Measurements from ENCODE around the gene CPT2.

DNA sequence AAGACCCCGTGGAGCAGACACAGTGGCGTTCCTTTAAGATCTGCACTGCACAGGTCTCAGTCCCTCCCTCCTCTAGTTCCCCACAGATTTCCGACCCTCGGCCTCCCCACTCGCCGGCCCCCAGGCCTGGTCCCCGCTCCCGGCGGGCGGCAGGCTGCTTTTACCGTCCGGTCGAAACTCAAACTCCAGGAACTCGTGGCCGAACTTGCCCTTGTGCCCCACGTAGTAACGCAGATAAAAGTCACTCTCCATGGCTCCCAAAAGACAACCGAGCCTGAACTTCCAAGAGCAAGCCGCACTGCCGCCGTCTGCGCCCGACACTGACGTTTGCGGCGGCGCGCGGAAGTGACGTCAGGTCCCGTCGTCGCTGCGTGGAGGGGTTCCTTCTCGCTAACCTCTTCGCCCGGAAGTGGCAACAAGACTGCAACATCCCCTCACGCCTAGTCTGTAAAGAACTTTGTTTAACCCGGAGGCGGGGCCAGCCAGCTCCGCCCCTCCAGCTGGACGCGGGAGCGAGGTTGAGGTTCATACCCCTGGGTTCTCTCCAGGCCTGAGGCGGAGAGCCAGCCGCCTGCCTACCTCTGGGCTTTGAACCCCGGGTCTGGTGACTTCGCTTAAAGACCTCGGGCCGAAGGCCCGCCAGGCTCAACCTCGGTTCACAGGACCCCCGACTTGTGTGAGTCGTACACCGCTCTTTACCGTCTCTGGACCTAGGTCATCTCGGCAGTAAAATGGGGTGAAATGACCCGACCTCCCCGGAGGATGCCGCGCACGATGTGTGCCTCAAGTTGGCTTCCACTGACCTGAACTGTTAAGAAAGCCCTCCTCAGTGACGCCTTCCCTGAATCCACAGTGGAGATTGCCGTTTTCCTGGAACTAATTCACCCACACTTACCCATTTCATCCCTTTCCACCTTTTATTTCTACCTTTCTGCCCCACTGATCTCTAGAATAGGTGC is 41.9 kb downstream of the CPT2 start, which contains the start of gene MAGOH:
- TF ChIP-seq, protein P1, sequence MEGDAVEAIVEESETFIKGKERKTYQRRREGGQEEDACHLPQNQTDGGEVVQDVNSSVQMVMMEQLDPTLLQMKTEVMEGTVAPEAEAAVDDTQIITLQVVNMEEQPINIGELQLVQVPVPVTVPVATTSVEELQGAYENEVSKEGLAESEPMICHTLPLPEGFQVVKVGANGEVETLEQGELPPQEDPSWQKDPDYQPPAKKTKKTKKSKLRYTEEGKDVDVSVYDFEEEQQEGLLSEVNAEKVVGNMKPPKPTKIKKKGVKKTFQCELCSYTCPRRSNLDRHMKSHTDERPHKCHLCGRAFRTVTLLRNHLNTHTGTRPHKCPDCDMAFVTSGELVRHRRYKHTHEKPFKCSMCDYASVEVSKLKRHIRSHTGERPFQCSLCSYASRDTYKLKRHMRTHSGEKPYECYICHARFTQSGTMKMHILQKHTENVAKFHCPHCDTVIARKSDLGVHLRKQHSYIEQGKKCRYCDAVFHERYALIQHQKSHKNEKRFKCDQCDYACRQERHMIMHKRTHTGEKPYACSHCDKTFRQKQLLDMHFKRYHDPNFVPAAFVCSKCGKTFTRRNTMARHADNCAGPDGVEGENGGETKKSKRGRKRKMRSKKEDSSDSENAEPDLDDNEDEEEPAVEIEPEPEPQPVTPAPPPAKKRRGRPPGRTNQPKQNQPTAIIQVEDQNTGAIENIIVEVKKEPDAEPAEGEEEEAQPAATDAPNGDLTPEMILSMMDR (IDR thresholded peaks at IDR 0.05): peak in 1 of 6 experiments; percentile 16
- peak; percentile 56 to 70 for TF ChIP-seq POLR2A (IDR thresholded peaks at IDR 0.05)

Data from Peyer's patch (tissue), 4 donors.